Measurements from ENCODE around the gene RGMB.
A peak's percentile ranks its signal among the peaks of the same experiment; 100 is the strongest.

Gene RGMB

GRCh38 chr5:98753507-98753906 lies 20.0 kb upstream of the RGMB start:
- Mint-ChIP-seq H3K36me3 (peaks cover 2% of the 10 kb centered on the region), H3K4me1 (ENCODE audit: low read depth) (no peaks in the 10 kb centered on the region), H3K9me3 (ENCODE audit: low read depth) (peaks cover 6% of the 10 kb centered on the region), H3K27ac (no peak overlapping the region), H3K27me3 (peaks cover 7% of the 10 kb centered on the region), H3K4me3 (no peak overlapping the region)

- H3K27me3 Mint-ChIP-seq, result peaks cover 6% of the 10 kb centered on the region
- no peak overlapping the region for H3K27ac Mint-ChIP-seq
- no peaks in the 10 kb centered on the region for H3K4me1 Mint-ChIP-seq (ENCODE audit: low read depth)
- H3K9me3 Mint-ChIP-seq (ENCODE audit: low read depth), result peaks cover 6% of the 10 kb centered on the region
- H3K4me3 Mint-ChIP-seq, result no peak overlapping the region
- H3K36me3 Mint-ChIP-seq, result peaks cover 2% of the 10 kb centered on the region
Observed at GRCh38 chr5:98755406-98755805, 18.1 kb upstream of the RGMB start.

DNA sequence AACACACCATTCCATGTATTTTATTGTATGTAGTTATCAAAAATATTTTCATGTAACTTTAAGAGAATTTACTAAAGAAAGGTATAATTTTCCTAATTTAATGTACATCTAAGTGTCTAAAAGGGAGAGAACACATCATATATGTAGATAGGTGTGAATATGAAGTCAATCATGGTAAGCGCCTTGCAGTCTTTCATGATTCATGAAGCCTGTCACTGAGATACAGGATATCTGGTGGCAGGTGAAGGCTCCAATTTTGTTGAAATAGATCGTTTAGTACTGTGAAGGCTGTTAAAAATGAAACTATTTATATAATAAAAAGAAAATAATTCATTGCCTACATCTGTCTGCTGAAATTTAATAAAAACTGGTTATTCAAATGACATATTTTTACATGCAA lies 15.5 kb upstream of the RGMB start:
- Mint-ChIP-seq H3K4me1 (ENCODE audit: low read depth) (no peaks in the 10 kb centered on the region), H3K27me3 (peaks cover 12% of the 10 kb centered on the region), H3K4me3 (no peak overlapping the region), H3K36me3 (peaks cover 2% of the 10 kb centered on the region), H3K9me3 (ENCODE audit: low read depth) (peaks cover 6% of the 10 kb centered on the region), H3K27ac (no peak overlapping the region)

DNA sequence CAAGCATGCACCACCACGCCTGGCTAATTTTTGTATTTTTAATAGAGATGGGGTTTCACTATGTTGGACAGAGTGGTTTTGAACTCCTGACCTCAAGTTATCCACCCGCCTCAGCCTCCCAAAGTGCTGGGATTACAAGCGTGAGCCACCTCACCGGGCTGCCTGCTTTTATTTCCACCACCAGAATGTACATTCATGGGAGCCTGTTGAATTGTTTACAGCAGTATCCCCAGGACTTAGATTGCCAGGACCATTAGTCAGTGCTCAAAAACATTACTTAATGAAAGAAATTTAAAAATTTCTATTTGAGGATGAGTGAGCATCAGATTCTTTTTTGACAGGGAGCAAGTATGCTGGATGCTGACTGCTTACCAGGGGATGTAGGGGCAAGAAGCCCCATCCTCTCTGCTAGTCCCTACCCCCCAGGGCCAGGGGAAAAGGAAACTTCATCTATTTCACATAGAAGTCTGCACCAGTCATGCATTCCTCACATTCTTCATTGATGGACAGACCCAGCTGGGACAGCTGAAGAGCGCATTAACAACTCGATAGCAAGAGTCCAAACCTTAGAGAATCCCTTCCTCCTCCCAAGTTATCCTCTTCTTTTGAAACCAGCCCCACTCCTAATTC lies 10.3 kb upstream of the RGMB start:
- Mint-ChIP-seq H3K27me3 (peaks cover 29% of the 10 kb centered on the region), H3K9me3 (ENCODE audit: low read depth) (no peaks in the 10 kb centered on the region), H3K36me3 (no peaks in the 10 kb centered on the region), H3K4me1 (ENCODE audit: low read depth) (peaks cover 5% of the 10 kb centered on the region), H3K4me3 (no peak overlapping the region), H3K27ac (no peak overlapping the region)

DNA sequence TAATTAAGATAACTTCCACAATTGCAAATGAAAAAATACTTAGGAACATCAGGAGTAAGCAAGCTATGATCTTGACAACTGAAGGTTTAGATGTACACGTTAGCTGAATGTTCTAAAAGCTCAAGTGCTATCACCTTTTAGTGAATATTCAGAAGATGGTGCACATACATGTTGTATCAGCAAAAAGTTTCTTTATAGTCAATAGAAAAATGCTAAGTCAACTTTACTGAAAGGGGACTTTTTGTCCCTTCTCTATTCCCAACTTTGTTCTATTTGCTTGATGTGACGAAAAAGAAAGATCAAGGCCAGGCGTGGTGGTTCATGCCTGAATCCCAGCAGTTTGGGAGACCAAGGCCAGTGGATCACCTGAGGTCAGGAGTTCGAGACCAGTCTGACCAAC lies 7.6 kb upstream of the RGMB start:
- Mint-ChIP-seq H3K36me3 (no peaks in the 10 kb centered on the region), H3K4me1 (ENCODE audit: low read depth) (peaks cover 18% of the 10 kb centered on the region), H3K4me3 (no peak overlapping the region), H3K27ac (no peak overlapping the region), H3K9me3 (ENCODE audit: low read depth) (no peaks in the 10 kb centered on the region), H3K27me3 (peaks cover 30% of the 10 kb centered on the region)

- Mint-ChIP-seq H3K27me3 (peaks cover 24% of the 10 kb centered on the region), H3K4me3 (no peak overlapping the region), H3K9me3 (ENCODE audit: low read depth) (no peaks in the 10 kb centered on the region), H3K27ac (no peak overlapping the region), H3K36me3 (no peaks in the 10 kb centered on the region), H3K4me1 (ENCODE audit: low read depth) (peaks cover 34% of the 10 kb centered on the region)
Observed at GRCh38 chr5:98767581-98767980, 5.9 kb upstream of the RGMB start.

- Mint-ChIP-seq H3K4me1 (ENCODE audit: low read depth) (peaks cover 41% of the 10 kb centered on the region), H3K27ac (no peak overlapping the region), H3K36me3 (no peaks in the 10 kb centered on the region), H3K4me3 (peak overlapping the region; percentile 96), H3K27me3 (peaks cover 22% of the 10 kb centered on the region), H3K9me3 (ENCODE audit: low read depth) (no peaks in the 10 kb centered on the region)
Observed at GRCh38 chr5:98768160-98768959, 5.1 kb upstream of the RGMB start.

DNA sequence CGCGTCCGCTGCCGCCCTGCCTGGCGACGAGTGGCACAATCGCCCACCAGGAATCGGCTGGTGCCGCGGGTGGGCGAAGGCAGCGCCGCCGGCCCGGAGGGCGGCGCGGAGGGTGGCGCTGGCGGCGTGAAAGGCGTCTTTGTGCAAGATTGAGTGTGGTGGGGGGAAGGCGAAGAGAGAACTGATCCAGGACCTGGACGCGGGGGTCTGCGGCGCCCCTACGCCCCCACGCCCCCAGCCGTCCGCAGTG lies 4.6 kb upstream of the RGMB start:
- Mint-ChIP-seq H3K4me3 (peak overlapping the region; percentile 96), H3K9me3 (ENCODE audit: low read depth) (no peaks in the 10 kb centered on the region), H3K27ac (no peak overlapping the region), H3K4me1 (ENCODE audit: low read depth) (peaks cover 41% of the 10 kb centered on the region), H3K36me3 (no peaks in the 10 kb centered on the region), H3K27me3 (peaks cover 19% of the 10 kb centered on the region)

GRCh38 chr5:98769210-98769958 lies 4.1 kb upstream of the RGMB start:
- Mint-ChIP-seq H3K4me3 (peak overlapping the region; percentile 96), H3K9me3 (ENCODE audit: low read depth) (no peaks in the 10 kb centered on the region), H3K27me3 (peaks cover 16% of the 10 kb centered on the region), H3K36me3 (no peaks in the 10 kb centered on the region), H3K27ac (no peak overlapping the region), H3K4me1 (ENCODE audit: low read depth) (peaks cover 42% of the 10 kb centered on the region)

DNA sequence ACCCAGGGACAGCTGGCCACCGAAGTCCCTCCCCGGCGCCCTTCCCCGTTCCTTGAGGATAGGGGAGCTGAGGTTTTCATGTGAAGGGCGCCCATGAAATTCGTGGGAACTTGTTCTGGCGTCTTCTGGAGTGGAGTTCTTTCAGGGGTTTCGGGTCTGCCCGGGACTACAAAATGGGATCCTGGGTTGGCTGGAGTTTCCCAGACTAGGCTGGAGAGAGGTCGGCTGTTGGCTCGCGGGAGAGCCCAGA lies 3.6 kb upstream of the RGMB start:
- H3K27ac Mint-ChIP-seq, result no peak overlapping the region
- H3K36me3 Mint-ChIP-seq, result no peaks in the 10 kb centered on the region
- peaks cover 14% of the 10 kb centered on the region for H3K27me3 Mint-ChIP-seq
- H3K4me1 Mint-ChIP-seq (ENCODE audit: low read depth), result peaks cover 47% of the 10 kb centered on the region
- H3K9me3 Mint-ChIP-seq (ENCODE audit: low read depth), result no peaks in the 10 kb centered on the region
- H3K4me3 Mint-ChIP-seq, result peak overlapping the region; percentile 96

GRCh38 chr5:98770209-98770910 lies 3.1 kb upstream of the RGMB start:
- H3K27ac Mint-ChIP-seq, result peak overlapping the region; percentile 71
- peaks cover 14% of the 10 kb centered on the region for H3K27me3 Mint-ChIP-seq
- peak overlapping the region; percentile 96 for H3K4me3 Mint-ChIP-seq
- H3K9me3 Mint-ChIP-seq (ENCODE audit: low read depth), result no peaks in the 10 kb centered on the region
- H3K4me1 Mint-ChIP-seq (ENCODE audit: low read depth), result peaks cover 52% of the 10 kb centered on the region
- no peaks in the 10 kb centered on the region for H3K36me3 Mint-ChIP-seq

DNA sequence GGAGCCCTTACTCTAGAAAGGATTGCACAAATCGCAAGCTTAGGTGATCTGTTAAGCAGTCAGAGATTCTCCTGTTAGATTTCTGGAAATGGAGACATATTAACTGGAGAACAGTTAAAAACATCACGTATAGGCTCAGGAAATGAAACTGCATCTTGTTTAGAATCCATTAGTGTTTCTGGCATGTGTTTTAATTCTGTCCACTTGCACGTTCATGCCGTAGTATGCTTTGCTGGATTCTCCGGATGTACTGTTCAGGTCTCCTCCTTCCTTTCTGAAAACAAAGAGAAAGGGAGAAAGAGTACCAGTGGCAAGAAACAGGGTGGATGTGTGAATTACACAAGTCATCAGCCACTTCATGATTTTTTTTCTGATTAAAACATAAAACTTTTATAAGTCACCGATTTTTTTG lies 2.5 kb upstream of the RGMB start:
- peaks cover 58% of the 10 kb centered on the region for H3K4me1 Mint-ChIP-seq (ENCODE audit: low read depth)
- peaks cover 11% of the 10 kb centered on the region for H3K27me3 Mint-ChIP-seq
- H3K27ac Mint-ChIP-seq, result peak overlapping the region; percentile 71

GRCh38 chr5:98771382-98772109 lies 1.9 kb upstream of the RGMB start:
- Mint-ChIP-seq H3K36me3 (no peaks in the 10 kb centered on the region), H3K4me1 (ENCODE audit: low read depth) (peaks cover 62% of the 10 kb centered on the region)

More for the DNA sequence above, 2.5 kb upstream of the RGMB start:
- H3K4me3 Mint-ChIP-seq, result peak overlapping the region; percentile 96
- no peaks in the 10 kb centered on the region for H3K36me3 Mint-ChIP-seq
- H3K9me3 Mint-ChIP-seq (ENCODE audit: low read depth), result no peaks in the 10 kb centered on the region

DNA sequence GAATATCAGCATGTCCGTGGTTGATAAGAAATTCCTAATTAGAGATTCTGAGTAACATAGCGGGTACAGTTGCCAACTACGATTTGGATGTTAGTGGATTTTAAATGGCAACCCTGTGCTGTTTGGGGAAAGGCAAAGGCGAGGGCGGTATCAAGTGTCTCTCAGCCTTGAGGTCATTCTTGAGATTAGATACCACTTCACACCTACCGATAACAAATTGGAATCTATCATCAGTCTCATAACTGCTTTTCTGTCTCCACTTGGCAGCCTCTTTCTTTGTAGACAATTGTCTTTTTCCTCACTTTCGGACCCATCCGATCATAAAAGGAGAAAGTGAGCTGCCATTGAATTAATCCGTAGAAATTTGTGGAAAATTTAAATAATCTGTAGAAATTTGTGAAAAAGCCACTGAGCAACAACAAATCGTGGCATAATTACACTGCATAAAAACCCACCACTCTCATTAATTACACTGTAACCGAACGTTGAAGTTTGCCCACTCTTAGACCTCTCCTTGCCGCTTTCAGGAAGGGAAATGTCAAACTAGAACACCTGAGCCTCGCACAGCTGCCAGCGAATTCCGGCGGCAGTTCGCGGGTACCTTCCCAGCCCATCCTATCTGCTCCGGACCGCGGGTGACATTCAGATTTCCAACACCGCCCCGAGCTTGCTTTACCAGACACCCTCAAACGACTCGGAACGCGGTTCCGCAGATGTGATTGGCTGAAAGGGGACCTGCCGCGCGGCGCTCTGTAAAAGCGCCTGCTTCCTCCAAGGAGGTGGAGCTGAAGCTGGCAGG lies 849 bp upstream of the RGMB start:
- Mint-ChIP-seq H3K9me3 (ENCODE audit: low read depth) (no peaks in the 10 kb centered on the region), H3K36me3 (no peaks in the 10 kb centered on the region), H3K27ac (peak overlapping the region; percentile 66), H3K4me1 (ENCODE audit: low read depth) (peaks cover 64% of the 10 kb centered on the region), H3K27me3 (peaks cover 4% of the 10 kb centered on the region), H3K4me3 (peak overlapping the region; percentile 94)

More at GRCh38 chr5:98771382-98772109, 1.9 kb upstream of the RGMB start:
- Mint-ChIP-seq H3K27ac (peak overlapping the region; percentile 0), H3K9me3 (ENCODE audit: low read depth) (no peaks in the 10 kb centered on the region), H3K27me3 (peaks cover 11% of the 10 kb centered on the region), H3K4me3 (peak overlapping the region; percentile 96)
